ENCODE results near the gene KDM8.

Gene KDM8

DNA sequence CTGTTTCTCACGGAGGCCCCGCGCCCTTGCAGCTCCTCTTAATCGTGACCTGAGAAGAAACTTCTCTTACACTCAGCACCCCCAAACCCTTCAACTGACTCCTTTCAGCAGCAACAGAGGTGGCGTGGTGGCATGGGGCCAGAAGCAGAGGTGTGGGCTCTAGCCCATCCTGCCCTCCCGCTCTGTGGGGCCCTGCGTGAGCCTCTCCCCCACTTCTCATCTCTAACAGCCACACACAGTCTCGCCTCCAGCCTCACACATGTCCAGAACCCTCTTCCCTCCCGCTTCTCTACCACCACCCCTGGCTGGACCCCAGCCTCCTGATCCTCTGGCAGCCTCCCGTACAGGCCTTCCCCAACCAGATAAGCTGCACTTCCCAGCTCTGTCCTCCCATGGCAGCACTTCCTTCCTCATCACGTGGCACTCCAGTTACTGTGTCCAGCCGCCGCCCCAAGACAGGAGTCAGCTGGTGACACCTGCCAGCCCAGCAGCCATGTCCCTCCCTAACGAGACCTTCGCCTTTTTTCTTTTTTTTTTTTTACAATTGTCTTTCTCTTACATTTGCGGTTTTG, 34.8 kb downstream of the KDM8 start (continued):
- TF ChIP-seq, protein P1, sequence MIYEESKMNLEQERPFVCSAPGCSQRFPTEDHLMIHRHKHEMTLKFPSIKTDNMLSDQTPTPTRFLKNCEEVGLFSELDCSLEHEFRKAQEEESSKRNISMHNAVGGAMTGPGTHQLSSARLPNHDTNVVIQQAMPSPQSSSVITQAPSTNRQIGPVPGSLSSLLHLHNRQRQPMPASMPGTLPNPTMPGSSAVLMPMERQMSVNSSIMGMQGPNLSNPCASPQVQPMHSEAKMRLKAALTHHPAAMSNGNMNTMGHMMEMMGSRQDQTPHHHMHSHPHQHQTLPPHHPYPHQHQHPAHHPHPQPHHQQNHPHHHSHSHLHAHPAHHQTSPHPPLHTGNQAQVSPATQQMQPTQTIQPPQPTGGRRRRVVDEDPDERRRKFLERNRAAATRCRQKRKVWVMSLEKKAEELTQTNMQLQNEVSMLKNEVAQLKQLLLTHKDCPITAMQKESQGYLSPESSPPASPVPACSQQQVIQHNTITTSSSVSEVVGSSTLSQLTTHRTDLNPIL (CRISPR knock-in tag; IDR thresholded peaks at IDR 0.05; ENCODE audit: low read depth), result no peak

DNA sequence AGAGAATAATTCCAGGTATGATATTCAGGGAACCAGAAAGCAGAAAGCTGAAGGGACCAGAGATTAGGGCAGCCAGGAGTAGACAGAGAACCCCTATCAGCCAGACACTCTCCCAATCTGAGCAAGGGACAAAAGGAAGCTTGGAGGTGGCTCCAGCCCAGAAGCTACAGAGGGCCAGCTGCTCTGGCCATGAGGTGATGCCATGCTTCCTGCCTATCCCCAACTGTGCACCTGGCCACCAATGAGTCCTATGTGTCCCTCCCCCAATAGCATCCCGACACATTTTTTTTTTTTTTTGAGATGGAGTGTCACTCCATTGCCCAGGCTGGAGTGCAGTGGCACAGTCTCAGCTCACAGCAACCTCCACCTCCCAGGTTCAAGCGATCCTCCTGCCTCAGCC, 35.3 kb downstream of the KDM8 start:
- no peak for ATAC-seq
- no peak for TF ChIP-seq ZNF8 (CRISPR knock-in tag; IDR thresholded peaks at IDR 0.05)
- TF ChIP-seq, protein P2, sequence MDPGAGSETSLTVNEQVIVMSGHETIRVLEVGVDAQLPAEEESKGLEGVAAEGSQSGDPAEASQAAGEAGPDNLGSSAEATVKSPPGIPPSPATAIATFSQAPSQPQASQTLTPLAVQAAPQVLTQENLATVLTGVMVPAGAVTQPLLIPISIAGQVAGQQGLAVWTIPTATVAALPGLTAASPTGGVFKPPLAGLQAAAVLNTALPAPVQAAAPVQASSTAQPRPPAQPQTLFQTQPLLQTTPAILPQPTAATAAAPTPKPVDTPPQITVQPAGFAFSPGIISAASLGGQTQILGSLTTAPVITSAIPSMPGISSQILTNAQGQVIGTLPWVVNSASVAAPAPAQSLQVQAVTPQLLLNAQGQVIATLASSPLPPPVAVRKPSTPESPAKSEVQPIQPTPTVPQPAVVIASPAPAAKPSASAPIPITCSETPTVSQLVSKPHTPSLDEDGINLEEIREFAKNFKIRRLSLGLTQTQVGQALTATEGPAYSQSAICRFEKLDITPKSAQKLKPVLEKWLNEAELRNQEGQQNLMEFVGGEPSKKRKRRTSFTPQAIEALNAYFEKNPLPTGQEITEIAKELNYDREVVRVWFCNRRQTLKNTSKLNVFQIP (CRISPR knock-in tag; IDR thresholded peaks at IDR 0.05; ENCODE audit: borderline replicate concordance, low read depth), result no peak
- TF ChIP-seq ZFP3 (CRISPR knock-in tag; IDR thresholded peaks at IDR 0.05), result no peak
- TF ChIP-seq ZFP30 (CRISPR knock-in tag; IDR thresholded peaks at IDR 0.05), result no peak
- no peak for TF ChIP-seq ISL1 (CRISPR knock-in tag; IDR thresholded peaks at IDR 0.05)

DNA sequence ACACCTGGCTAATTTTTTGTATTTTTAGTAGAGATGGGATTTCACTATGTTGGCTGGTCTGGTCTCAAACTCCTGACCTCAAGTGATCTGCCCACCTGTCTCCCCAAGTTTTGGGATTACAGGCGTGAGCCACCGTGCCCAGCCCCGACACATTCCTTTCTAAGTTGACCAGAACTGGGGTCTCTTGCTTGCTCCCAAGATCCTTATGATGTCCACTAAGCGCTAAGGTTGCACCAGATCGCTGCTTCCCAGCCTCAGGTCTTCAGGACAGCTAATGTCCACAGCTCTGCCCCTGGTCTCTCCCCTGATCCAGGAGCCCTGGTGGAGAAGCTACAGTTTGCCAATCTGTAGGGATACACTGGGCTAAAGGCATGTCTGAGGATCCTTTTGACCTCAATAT, 35.7 kb downstream of the KDM8 start:
- TF ChIP-seq CSDC2 (CRISPR knock-in tag; IDR thresholded peaks at IDR 0.05) (no peak), ZNF8 (CRISPR knock-in tag; IDR thresholded peaks at IDR 0.05) (no peak), ZFP30 (CRISPR knock-in tag; IDR thresholded peaks at IDR 0.05) (no peak), ZFP3 (CRISPR knock-in tag; IDR thresholded peaks at IDR 0.05) (no peak), GLIS3 (CRISPR knock-in tag; IDR thresholded peaks at IDR 0.05) (no peak), ZC3H10 (CRISPR knock-in tag; IDR thresholded peaks at IDR 0.05) (no peak)
- TF ChIP-seq, protein P3, sequence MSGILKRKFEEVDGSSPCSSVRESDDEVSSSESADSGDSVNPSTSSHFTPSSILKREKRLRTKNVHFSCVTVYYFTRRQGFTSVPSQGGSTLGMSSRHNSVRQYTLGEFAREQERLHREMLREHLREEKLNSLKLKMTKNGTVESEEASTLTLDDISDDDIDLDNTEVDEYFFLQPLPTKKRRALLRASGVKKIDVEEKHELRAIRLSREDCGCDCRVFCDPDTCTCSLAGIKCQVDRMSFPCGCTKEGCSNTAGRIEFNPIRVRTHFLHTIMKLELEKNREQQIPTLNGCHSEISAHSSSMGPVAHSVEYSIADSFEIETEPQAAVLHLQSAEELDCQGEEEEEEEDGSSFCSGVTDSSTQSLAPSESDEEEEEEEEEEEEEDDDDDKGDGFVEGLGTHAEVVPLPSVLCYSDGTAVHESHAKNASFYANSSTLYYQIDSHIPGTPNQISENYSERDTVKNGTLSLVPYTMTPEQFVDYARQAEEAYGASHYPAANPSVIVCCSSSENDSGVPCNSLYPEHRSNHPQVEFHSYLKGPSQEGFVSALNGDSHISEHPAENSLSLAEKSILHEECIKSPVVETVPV (CRISPR knock-in tag; IDR thresholded peaks at IDR 0.05), result no peak

DNA sequence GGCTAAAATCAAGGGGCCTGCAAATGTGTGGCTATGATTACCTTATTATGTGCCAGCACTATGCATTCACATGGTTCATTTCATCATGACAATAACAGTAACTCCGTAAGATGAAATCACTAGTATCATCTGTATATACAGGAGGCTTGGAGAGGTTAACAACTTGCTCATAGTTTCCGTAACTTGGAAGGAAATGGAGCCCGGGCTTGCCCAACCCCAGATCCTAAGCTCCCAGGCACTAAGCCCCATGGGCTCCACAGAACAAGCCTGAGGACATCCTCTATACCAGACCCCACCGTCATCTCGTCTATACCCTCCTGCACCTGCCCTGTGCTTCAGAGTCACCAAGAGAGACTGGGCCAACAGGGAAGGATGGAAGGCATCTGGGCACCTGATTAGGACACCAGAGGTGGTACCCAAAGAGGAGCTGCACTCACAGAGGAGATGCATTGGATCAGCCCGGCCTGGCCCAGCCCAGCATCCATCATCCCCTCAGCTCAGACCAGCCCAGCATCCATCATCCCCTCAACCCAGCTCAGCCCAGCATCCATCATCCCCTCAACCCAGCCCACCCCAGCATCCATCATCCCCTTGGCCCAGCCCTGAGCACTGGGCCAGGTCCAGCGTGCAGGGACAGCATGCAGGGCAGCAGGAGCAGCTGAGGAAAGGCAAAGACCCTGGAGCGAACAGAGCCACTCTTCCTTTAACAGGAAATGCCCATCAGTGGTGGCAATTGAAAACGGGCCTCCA, 36.8 kb downstream of the KDM8 start:
- no peak for TF ChIP-seq ESRRG (CRISPR knock-in tag; IDR thresholded peaks at IDR 0.05)
- TF ChIP-seq ZNF565 (CRISPR knock-in tag; conservative IDR thresholded peaks at IDR 0.05; ENCODE audit: low read depth), result no peak
- no peak for TF ChIP-seq OSR1 (CRISPR knock-in tag; IDR thresholded peaks at IDR 0.05)
- TF ChIP-seq CSDC2 (CRISPR knock-in tag; IDR thresholded peaks at IDR 0.05), result no peak
- no peak for TF ChIP-seq BACH2 (CRISPR knock-in tag; IDR thresholded peaks at IDR 0.05; ENCODE audit: borderline replicate concordance)
- TF ChIP-seq ZC3H10 (CRISPR knock-in tag; IDR thresholded peaks at IDR 0.05), result no peak
- TF ChIP-seq, protein P1 (CRISPR knock-in tag; IDR thresholded peaks at IDR 0.05; ENCODE audit: low read depth), result no peak
- TF ChIP-seq, protein P3 (CRISPR knock-in tag; IDR thresholded peaks at IDR 0.05), result no peak
- TF ChIP-seq, protein P4, sequence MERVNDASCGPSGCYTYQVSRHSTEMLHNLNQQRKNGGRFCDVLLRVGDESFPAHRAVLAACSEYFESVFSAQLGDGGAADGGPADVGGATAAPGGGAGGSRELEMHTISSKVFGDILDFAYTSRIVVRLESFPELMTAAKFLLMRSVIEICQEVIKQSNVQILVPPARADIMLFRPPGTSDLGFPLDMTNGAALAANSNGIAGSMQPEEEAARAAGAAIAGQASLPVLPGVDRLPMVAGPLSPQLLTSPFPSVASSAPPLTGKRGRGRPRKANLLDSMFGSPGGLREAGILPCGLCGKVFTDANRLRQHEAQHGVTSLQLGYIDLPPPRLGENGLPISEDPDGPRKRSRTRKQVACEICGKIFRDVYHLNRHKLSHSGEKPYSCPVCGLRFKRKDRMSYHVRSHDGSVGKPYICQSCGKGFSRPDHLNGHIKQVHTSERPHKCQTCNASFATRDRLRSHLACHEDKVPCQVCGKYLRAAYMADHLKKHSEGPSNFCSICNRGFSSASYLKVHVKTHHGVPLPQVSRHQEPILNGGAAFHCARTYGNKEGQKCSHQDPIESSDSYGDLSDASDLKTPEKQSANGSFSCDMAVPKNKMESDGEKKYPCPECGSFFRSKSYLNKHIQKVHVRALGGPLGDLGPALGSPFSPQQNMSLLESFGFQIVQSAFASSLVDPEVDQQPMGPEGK (CRISPR knock-in tag; IDR thresholded peaks at IDR 0.05; ENCODE audit: borderline replicate concordance), result no peak
- no peak for TF ChIP-seq ZNF8 (CRISPR knock-in tag; IDR thresholded peaks at IDR 0.05)
- no peak for ATAC-seq

More for the DNA sequence above, 35.7 kb downstream of the KDM8 start:
- ATAC-seq, result no peak

Data from SK-N-SH treated with all-trans-retinoic acid at 6 μM for 48 hours (cell line).